Prostate gland (tissue), 2 donors: Measurements from ENCODE around the gene HS6ST3.

Experiments
- CTCF ChIP-seq, 4 experiments: fragments of 200-600 bp in 2 of 4; fragments of 450-650 bp in 2 of 4; sonication (generic) in 2 of 4; IDR thresholded peaks; 1 replicate in 3 of 4; 2 replicates in 1 of 4; pipeline ENCODE4 v1.5.1; 2016 to 2019; ENCODE audit warnings: antibody characterized with exemption in 4 of 4, mild to moderate bottlenecking in 2 of 4, moderate library complexity in 2 of 4
- POLR2A ChIP-seq: fragments of 450-650 bp; IDR thresholded peaks from one replicate; pipeline ENCODE4 v1.6.1; 2016; ENCODE audit warnings: antibody characterized with exemption, mild to moderate bottlenecking
- POLR2AphosphoS5 ChIP-seq: sonication (generic); formaldehyde crosslinking; IDR thresholded peaks from one replicate; pipeline ENCODE4 v1.6.1; 2017; ENCODE audit warnings: antibody characterized with exemption

GRCh38 chr13:96279904-96280303, 190.0 kb downstream of the HS6ST3 start:
- TF ChIP-seq CTCF (IDR thresholded peaks at IDR 0.05) (no peak), POLR2A (no peak), POLR2AphosphoS5 (no peak)
